K562 (cell line): ENCODE results near the gene INO80. TPM values are rescaled to one million over a fixed set of nuclear protein-coding genes. Genes with fewer than 3 reads are reported as not detected.

Experiments used
- BACH1 ChIP-seq: fragments of 200-800 bp; sonication (Bioruptor generic); IDR thresholded peaks from 2 replicates; pipeline ENCODE4 v1.6.1; 2016; ENCODE audit warnings: missing genetic modification characterization, missing compliant biosample characterization
- BRD9 ChIP-seq: fragments of 450-650 bp; IDR thresholded peaks from 2 replicates; pipeline ENCODE4 v1.6.1; 2018; ENCODE audit warnings: low read depth; ENCODE audit not compliant: partially characterized antibody
- CBX1 ChIP-seq: sonication (generic); IDR thresholded peaks from 2 replicates; pipeline ENCODE4 v1.6.1; 2016; ENCODE audit warnings: antibody characterized with exemption, low read depth, mild to moderate bottlenecking
- DACH1 ChIP-seq: fragments of 450-650 bp; IDR thresholded peaks from 2 replicates; pipeline ENCODE4 v1.6.1; 2018; ENCODE audit not compliant: partially characterized antibody
- FOXP4 ChIP-seq: sonication (generic); formaldehyde crosslinking; IDR thresholded peaks from 2 replicates; pipeline ENCODE4 v1.8.0; 2022; ENCODE audit warnings: mild to moderate bottlenecking, missing genetic modification reagents, borderline replicate concordance
- HNRNPK ChIP-seq: fragments of 200-400 bp; formaldehyde crosslinking; IDR thresholded peaks from one replicate; pipeline ENCODE4 v1.6.1; 2018; ENCODE audit warnings: mild to moderate bottlenecking, low read depth, low read length; ENCODE audit not compliant: poor library complexity, severe bottlenecking
- KLF13 ChIP-seq: fragments of 450-650 bp; IDR thresholded peaks from 2 replicates; pipeline ENCODE4 v1.6.1; 2016; ENCODE audit warnings: missing genetic modification characterization, low read depth, mild to moderate bottlenecking, missing compliant biosample characterization, moderate library complexity, borderline replicate concordance
- NFIC ChIP-seq: fragments of 450-650 bp; IDR thresholded peaks from 2 replicates; pipeline ENCODE4 v1.6.1; 2017; ENCODE audit warnings: mild to moderate bottlenecking, inconsistent platforms
- PCBP1 ChIP-seq: fragments of 200-400 bp; formaldehyde crosslinking; IDR thresholded peaks from 2 replicates; pipeline ENCODE4 v1.6.1; 2018; ENCODE audit warnings: mild to moderate bottlenecking, low read depth, low read length; ENCODE audit not compliant: poor library complexity, severe bottlenecking
- TEAD1 ChIP-seq, 2 experiments: fragments of 450-650 bp in 1 of 2; sonication (generic) in 1 of 2; formaldehyde crosslinking; IDR thresholded peaks; 2 replicates each; pipeline versions ENCODE4 v1.4.0 to v1.8.0; 2020 to 2022; ENCODE audit warnings: mild to moderate bottlenecking in 2 of 2, missing genetic modification reagents in 1 of 2
- U2AF1 ChIP-seq: fragments of 200-400 bp; formaldehyde crosslinking; optimal IDR thresholded peaks from 2 replicates; pipeline ENCODE3; 2017; ENCODE audit warnings: mild to moderate bottlenecking, low read depth, low read length, moderate library complexity
- ZBTB11 ChIP-seq, 3 experiments: fragments of 200-800 bp in 1 of 3; fragments of 250-450 bp in 1 of 3; fragments of 450-650 bp in 1 of 3; sonication (Bioruptor Pico) in 1 of 3; sonication (Bioruptor generic) in 1 of 3; formaldehyde crosslinking in 1 of 3; IDR thresholded peaks; 2 replicates each; pipeline versions ENCODE4 v1.6.1 to v1.8.0; 2016 to 2022; ENCODE audit warnings: mild to moderate bottlenecking in 2 of 3, missing genetic modification characterization in 2 of 3, missing compliant biosample characterization in 1 of 3, moderate library complexity in 1 of 3
- ZEB2 ChIP-seq: fragments of 450-650 bp; IDR thresholded peaks from 2 replicates; pipeline ENCODE4 v1.6.1; 2016
- ZFPM2 ChIP-seq: fragments of 250-450 bp; sonication (Bioruptor Pico); IDR thresholded peaks from 2 replicates; pipeline ENCODE4 v1.5.1; 2022; ENCODE audit warnings: mild to moderate bottlenecking
- ZNF12 ChIP-seq: sonication (generic); formaldehyde crosslinking; IDR thresholded peaks from 2 replicates; pipeline ENCODE4 v1.4.0; 2020; ENCODE audit warnings: mild to moderate bottlenecking, missing genetic modification reagents
- ZNF23 ChIP-seq: fragments of 250-450 bp; sonication (Bioruptor Pico); IDR thresholded peaks from 2 replicates; pipeline ENCODE4 v1.4.0; 2020; ENCODE audit warnings: mild to moderate bottlenecking
- ZNF239 ChIP-seq: fragments of 250-450 bp; sonication (Bioruptor Pico); IDR thresholded peaks from 2 replicates; pipeline ENCODE4 v1.4.0; 2020; ENCODE audit warnings: mild to moderate bottlenecking
- ZNF655 ChIP-seq: fragments of 250-450 bp; sonication (Bioruptor Pico); IDR thresholded peaks from 2 replicates; pipeline ENCODE4 v1.5.0; 2021
- polyA plus RNA-seq, 8 experiments: library from polyadenylated mRNA; depleted of rRNA in 4 of 8; stranded (reverse) in 5 of 8; unstranded in 3 of 8; fragments of >200 nt; fragmentation: Nextera tagmentation in 2 of 8; fragmentation: Illumina TruSeq in 1 of 8; extraction: Ambion mirVana in 2 of 8; extraction: Trizol in 1 of 8; gene quantifications; 2 replicates each; pipeline versions ENCODE4 v1.2.1 to v1.2.3, GENCODE V29; 2011 to 2014; ENCODE audit warnings: inconsistent platforms in 1 of 8, missing spikeins in 1 of 8
- total RNA-seq, 7 experiments: library from RNA; depleted of rRNA in 6 of 7; stranded (reverse); fragments of >200 nt in 6 of 7; fragmentation: Illumina TruSeq in 2 of 7; extraction: Trizol in 2 of 7; gene quantifications; 2 replicates each; pipeline versions ENCODE4 v1.2.1 to v1.2.3, GENCODE V29; 2011 to 2021; ENCODE audit warnings: low replicate concordance in 1 of 7

INO80 gene
- total and polyA plus RNA-seq, 9 of the 15 experiments (the other 6 are each of a cell fraction or from before 2014, with no cell fraction given), result 1.1 to 25.7 (median 19.9) TPM

- TF ChIP-seq ZBTB11 (CRISPR knock-in tag; IDR thresholded peaks at IDR 0.05), result peak in 1 of 3 experiments; percentile 68; a peak in 1 of 6 replicates
- TF ChIP-seq U2AF1, result peak; percentile 75
- TF ChIP-seq HNRNPK, result peak; percentile 64
- TF ChIP-seq KLF13 (tag), result peak; percentile 80
- TF ChIP-seq NFIC, result peak; percentile 35; the same call in 1 of the 2 replicates
- TF ChIP-seq ZNF12 (CRISPR knock-in tag), result no peak
- peak; percentile 77 for TF ChIP-seq ZEB2
- TF ChIP-seq PCBP1, result peak; percentile 66
- TF ChIP-seq ZNF655, result no peak
- TF ChIP-seq DACH1, result no peak
- peak; percentile 30; the same call in 1 of the 2 replicates for TF ChIP-seq BACH1 (tag)
- no peak for TF ChIP-seq ZNF23 (CRISPR knock-in tag)
- TF ChIP-seq BRD9, result peak; percentile 33
- no peak for TF ChIP-seq ZNF239 (CRISPR knock-in tag)
- 0 out of 2 replicates have a peak, but pooled peaks have one; percentile 91 for TF ChIP-seq CBX1
- no peak for TF ChIP-seq FOXP4 (CRISPR knock-in tag)
- TF ChIP-seq ZFPM2 (CRISPR knock-in tag), result 0 out of 2 replicates have a peak, but pooled peaks have one; percentile 62
- TF ChIP-seq TEAD1 (CRISPR knock-in tag; IDR thresholded peaks at IDR 0.05), result peak; percentile 13 to 90; a peak in 2 of 4 replicates
Observed at GRCh38 chr15:41116116-41116961, at the start of gene INO80 (continued).
